Measurements from ENCODE around the gene DCUN1D2.
"Not testable (repeated sequence)": the region's sequence is repeated elsewhere in the genome, so short reads cannot be mapped to it uniquely, and the experiment has no call there.

DCUN1D2 gene

GRCh38 chr13:113452466-113452865 is 38.0 kb downstream of the DCUN1D2 start:
- no peak for DNase-seq (ENCODE audit: low read depth, low spot score)
- POLR2A ChIA-PET, result no interaction called here
- CTCF ChIA-PET, result interaction anchor here (0.9 to 5.1 kb wide), 10 partner anchors 12 to 510 kb away, joined by 3 to 24 read pairs (median 4); partner anchors contain the start of gene DCUN1D2
- TF ChIP-seq, protein P1, sequence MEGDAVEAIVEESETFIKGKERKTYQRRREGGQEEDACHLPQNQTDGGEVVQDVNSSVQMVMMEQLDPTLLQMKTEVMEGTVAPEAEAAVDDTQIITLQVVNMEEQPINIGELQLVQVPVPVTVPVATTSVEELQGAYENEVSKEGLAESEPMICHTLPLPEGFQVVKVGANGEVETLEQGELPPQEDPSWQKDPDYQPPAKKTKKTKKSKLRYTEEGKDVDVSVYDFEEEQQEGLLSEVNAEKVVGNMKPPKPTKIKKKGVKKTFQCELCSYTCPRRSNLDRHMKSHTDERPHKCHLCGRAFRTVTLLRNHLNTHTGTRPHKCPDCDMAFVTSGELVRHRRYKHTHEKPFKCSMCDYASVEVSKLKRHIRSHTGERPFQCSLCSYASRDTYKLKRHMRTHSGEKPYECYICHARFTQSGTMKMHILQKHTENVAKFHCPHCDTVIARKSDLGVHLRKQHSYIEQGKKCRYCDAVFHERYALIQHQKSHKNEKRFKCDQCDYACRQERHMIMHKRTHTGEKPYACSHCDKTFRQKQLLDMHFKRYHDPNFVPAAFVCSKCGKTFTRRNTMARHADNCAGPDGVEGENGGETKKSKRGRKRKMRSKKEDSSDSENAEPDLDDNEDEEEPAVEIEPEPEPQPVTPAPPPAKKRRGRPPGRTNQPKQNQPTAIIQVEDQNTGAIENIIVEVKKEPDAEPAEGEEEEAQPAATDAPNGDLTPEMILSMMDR (IDR thresholded peaks at IDR 0.05; ENCODE audit: insufficient read depth, low read length, missing control alignments), result no peak
- H3K4me3 ChIP-seq (ENCODE audit: low read depth, low read length), result no peak overlapping the region

GRCh38 chr13:113451951-113452421 is 38.5 kb downstream of the DCUN1D2 start:
- TF ChIP-seq, protein P1 (IDR thresholded peaks at IDR 0.05; ENCODE audit: insufficient read depth, low read length, missing control alignments), result no peak
- CTCF ChIA-PET, result interaction anchor here (1.0 to 5.1 kb wide), 11 partner anchors 11 to 509 kb away, joined by 3 to 24 read pairs (median 4); partner anchors contain the start of gene DCUN1D2
- H3K4me3 ChIP-seq (ENCODE audit: low read depth, low read length), result no peak overlapping the region
- POLR2A ChIA-PET, result no interaction called here
- no peak for DNase-seq (ENCODE audit: low read depth, low spot score)

GRCh38 chr13:113450861-113451620 is 39.5 kb downstream of the DCUN1D2 start:
- H3K4me3 ChIP-seq (ENCODE audit: low read depth, low read length); POLR2A ChIA-PET; DNase-seq (ENCODE audit: low read depth, low spot score): not testable (repeated sequence)
- TF ChIP-seq, protein P1 (IDR thresholded peaks at IDR 0.05; ENCODE audit: insufficient read depth, low read length, missing control alignments), result peak; percentile 33
- CTCF ChIA-PET, result interaction anchor here (0.7 to 5.1 kb wide), 11 partner anchors 9 to 509 kb away, joined by 3 to 24 read pairs (median 4); partner anchors contain the start of gene DCUN1D2

GRCh38 chr13:113450348-113450744 is 40.2 kb downstream of the DCUN1D2 start:
- CTCF ChIA-PET, result interaction anchor here (0.8 to 5.1 kb wide), 7 partner anchors 10 to 508 kb away, joined by 3 to 24 read pairs (median 14); no protein-coding TSS in a partner anchor
- DNase-seq (ENCODE audit: low read depth, low spot score); H3K4me3 ChIP-seq (ENCODE audit: low read depth, low read length); POLR2A ChIA-PET: not testable (repeated sequence)

DNA sequence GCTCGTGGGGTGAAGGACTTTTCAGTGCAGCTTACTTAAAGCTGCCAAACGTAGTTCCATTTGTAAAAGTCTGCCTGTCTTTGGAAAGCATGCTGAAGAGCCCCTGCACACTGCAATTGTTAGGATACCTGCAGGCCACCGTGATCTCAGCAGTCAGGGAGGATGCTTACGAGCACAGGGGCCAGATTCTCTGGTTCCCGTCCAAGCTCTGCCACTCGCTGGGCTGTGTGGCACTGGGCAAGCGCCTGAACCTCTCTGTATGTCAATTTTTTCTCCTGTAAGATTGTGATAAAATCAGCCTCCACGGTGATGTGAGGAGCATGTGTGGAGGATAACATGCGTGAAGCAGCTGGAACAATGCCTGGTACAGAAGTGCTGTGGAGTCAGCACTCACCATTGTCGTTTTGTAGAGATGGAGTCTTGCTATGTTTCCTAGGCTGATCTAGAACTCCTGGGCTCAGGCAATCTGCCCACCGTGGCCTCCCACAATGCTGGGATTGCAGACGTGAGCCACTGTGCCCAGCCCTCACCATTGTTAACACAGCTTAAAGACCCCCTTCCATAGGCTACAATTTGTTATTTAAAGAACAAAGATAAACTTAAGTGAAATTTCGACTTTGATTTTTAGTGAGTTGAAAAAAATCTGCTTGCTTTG is 40.7 kb downstream of the DCUN1D2 start:
- CTCF ChIA-PET, result interaction anchor here (0.8 to 5.1 kb wide), 7 partner anchors 9 to 507 kb away, joined by 3 to 24 read pairs (median 14); no protein-coding TSS in a partner anchor
- DNase-seq (ENCODE audit: low read depth, low spot score), result no peak
- TF ChIP-seq, protein P1 (IDR thresholded peaks at IDR 0.05; ENCODE audit: insufficient read depth, low read length, missing control alignments), result no peak
- POLR2A ChIA-PET, result no interaction called here
- H3K4me3 ChIP-seq (ENCODE audit: low read depth, low read length), result no peak overlapping the region

DNA sequence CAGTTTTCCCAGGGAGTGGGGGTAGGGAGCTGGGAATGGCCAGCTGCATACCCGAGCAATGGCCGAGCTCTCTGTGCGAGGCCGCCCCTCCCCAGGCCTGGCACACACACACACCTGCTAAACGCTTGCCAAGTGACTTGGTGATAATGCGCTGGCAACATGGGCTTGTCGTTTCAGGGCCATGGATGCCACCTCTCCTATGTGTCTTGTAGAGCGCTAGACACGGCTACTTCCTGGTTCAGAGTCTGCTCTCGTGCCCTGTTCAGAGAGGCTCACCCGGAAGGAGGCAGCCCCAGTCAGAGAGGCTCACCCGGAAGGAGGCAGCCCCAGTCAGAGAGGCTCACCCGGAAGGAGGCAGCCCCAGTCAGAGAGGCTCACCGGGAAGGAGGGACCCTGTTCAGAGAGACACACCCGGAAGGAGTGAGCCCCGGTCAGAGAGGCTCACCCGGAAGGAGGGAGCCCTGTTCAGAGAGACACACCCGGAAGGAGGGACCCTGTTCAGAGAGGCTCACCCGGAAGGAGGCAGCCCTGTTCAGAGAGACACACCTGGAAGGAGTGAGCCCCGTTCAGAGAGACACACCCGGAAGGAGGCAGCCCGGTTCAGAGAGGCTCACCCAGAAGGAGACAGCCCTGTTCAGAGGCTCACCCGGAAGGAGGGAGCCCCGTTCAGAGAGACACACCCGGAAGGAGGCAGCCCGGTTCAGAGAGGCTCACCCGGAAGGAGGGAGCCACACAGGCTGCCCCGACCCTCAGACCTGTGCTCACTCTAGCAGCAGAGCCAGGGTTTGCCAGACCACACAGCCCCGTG is 41.4 kb downstream of the DCUN1D2 start:
- ChIA-PET CTCF (interaction anchor here (0.8 to 5.1 kb wide), 7 partner anchors 8 to 507 kb away, joined by 3 to 22 read pairs (median 3); no protein-coding TSS in a partner anchor), POLR2A (no interaction called here)
- DNase-seq (ENCODE audit: low read depth, low spot score), result no peak
- TF ChIP-seq, protein P1 (IDR thresholded peaks at IDR 0.05; ENCODE audit: insufficient read depth, low read length, missing control alignments), result no peak
- H3K4me3 ChIP-seq (ENCODE audit: low read depth, low read length), result no peak overlapping the region
